HTR-8/SVneo (cell line): ENCODE data around the gene CPOX.
"Not testable (repeated sequence)": the region's sequence is repeated elsewhere in the genome, so short reads cannot be mapped to it uniquely, and the experiment has no call there.

ENCODE experiments used
- DNase-seq: peaks from one replicate; pipeline ENCODE4 v3.0.0; 2011; ENCODE audit warnings: low spot score, mixed read lengths; ENCODE audit not compliant: insufficient read length
- FAIRE-seq: peaks from 2 replicates; lab custom pipeline; 2011; peaks lifted over from hg19 to GRCh38; lab: Jason Lieb, UNC

Gene CPOX

GRCh38 chr3:98565237-98565643 lies 28.2 kb downstream of the CPOX start:
- DNase-seq (no peak), FAIRE-seq (no peak)

- FAIRE-seq (no peak), DNase-seq (no peak)
Observed at GRCh38 chr3:98564282-98565005, 29.0 kb downstream of the CPOX start.

GRCh38 chr3:98563661-98564281 lies 29.6 kb downstream of the CPOX start:
- peak; percentile 17 for DNase-seq
- FAIRE-seq: no peak

- FAIRE-seq (no peak), DNase-seq (no peak)
Observed at GRCh38 chr3:98561727-98562521, 31.5 kb downstream of the CPOX start.

GRCh38 chr3:98560911-98561310 lies 32.5 kb downstream of the CPOX start:
- DNase-seq (no peak), FAIRE-seq (no peak)

- not testable (repeated sequence) for DNase-seq, FAIRE-seq
Observed at GRCh38 chr3:98559769-98560168, 33.6 kb downstream of the CPOX start.

GRCh38 chr3:98558100-98558827 lies 35.1 kb downstream of the CPOX start:
- FAIRE-seq (no peak), DNase-seq (no peak)

GRCh38 chr3:98557324-98558010 lies 35.9 kb downstream of the CPOX start:
- FAIRE-seq (no peak), DNase-seq (no peak)

GRCh38 chr3:98556164-98557130 lies 37.0 kb downstream of the CPOX start:
- DNase-seq: no peak
- no peak for FAIRE-seq

GRCh38 chr3:98555025-98555379 lies 38.4 kb downstream of the CPOX start:
- FAIRE-seq: no peak
- no peak for DNase-seq

- no peak for DNase-seq
- no peak for FAIRE-seq
Observed at GRCh38 chr3:98554580-98554979, 38.8 kb downstream of the CPOX start.

- FAIRE-seq (no peak), DNase-seq (no peak)
Observed at GRCh38 chr3:98553753-98554152, 39.7 kb downstream of the CPOX start.

- no peak for FAIRE-seq
- no peak for DNase-seq
Observed at GRCh38 chr3:98553021-98553563, 40.3 kb downstream of the CPOX start.

GRCh38 chr3:98552232-98553020 lies 41.0 kb downstream of the CPOX start:
- DNase-seq: no peak

GRCh38 chr3:98551754-98552153 lies 41.7 kb downstream of the CPOX start:
- no peak for FAIRE-seq
- no peak for DNase-seq

More at GRCh38 chr3:98552232-98553020, 41.0 kb downstream of the CPOX start:
- no peak for FAIRE-seq

- DNase-seq: no peak
- FAIRE-seq: no peak
Observed at GRCh38 chr3:98551236-98551635, 42.2 kb downstream of the CPOX start.

GRCh38 chr3:98550833-98551232 lies 42.6 kb downstream of the CPOX start:
- DNase-seq (no peak), FAIRE-seq (peak; percentile 13)

- FAIRE-seq (no peak), DNase-seq (no peak)
Observed at GRCh38 chr3:98548544-98548943, 44.9 kb downstream of the CPOX start.
